Measurements from ENCODE around the gene RESP18.
"Not testable (repeated sequence)": the region's sequence is repeated elsewhere in the genome, so short reads cannot be mapped to it uniquely, and the experiment has no call there.

RESP18 gene

GRCh38 chr2:219327719-219328118 lies 4.8 kb downstream of the RESP18 start:
- Histone ChIP-seq H3K9me3 (ENCODE audit: control insufficient read depth in 1 of 2, low read length in 2 of 2) (no peaks in the 10 kb centered on the region), H3K9ac (ENCODE audit: low read depth in 1 of 2, low read length in 2 of 2) (no peak overlapping the region), H3K36me3 (ENCODE audit: control insufficient read depth in 1 of 2, insufficient read depth in 2 of 2, low read length in 2 of 2) (no peaks in the 10 kb centered on the region), H3K4me3 (ENCODE audit: low read depth in 1 of 2, low read length in 2 of 2) (no peak overlapping the region), H3K4me1 (ENCODE audit: control insufficient read depth in 1 of 2, insufficient read depth in 2 of 2, low read length in 2 of 2) (no peaks in the 10 kb centered on the region), H3K27ac (ENCODE audit: low read depth, low read length) (no peak overlapping the region), H3K27me3 (ENCODE audit: control insufficient read depth in 1 of 2, insufficient read depth in 2 of 2, low read length in 2 of 2) (peaks cover 16 to 17% of the 10 kb centered on the region in 2 donors)

- H3K27me3 ChIP-seq (ENCODE audit: control insufficient read depth in 1 of 2, insufficient read depth in 2 of 2, low read length in 2 of 2) = peaks cover 4 to 10% of the 10 kb centered on the region in 2 donors
- no peak overlapping the region for H3K27ac ChIP-seq (ENCODE audit: low read depth, low read length)
- no peaks in the 10 kb centered on the region for H3K4me1 ChIP-seq (ENCODE audit: control insufficient read depth in 1 of 2, insufficient read depth in 2 of 2, low read length in 2 of 2)
- no peak overlapping the region for H3K4me3 ChIP-seq (ENCODE audit: low read depth in 1 of 2, low read length in 2 of 2)
- H3K9me3 ChIP-seq (ENCODE audit: control insufficient read depth in 1 of 2, low read length in 2 of 2) = no peaks in the 10 kb centered on the region
- H3K9ac ChIP-seq (ENCODE audit: low read depth in 1 of 2, low read length in 2 of 2) = no peak overlapping the region
- H3K36me3 ChIP-seq (ENCODE audit: control insufficient read depth in 1 of 2, insufficient read depth in 2 of 2, low read length in 2 of 2) = no peaks in the 10 kb centered on the region
Measured at GRCh38 chr2:219325657-219326315, 6.8 kb downstream of the RESP18 start.

- Histone ChIP-seq H3K9ac (ENCODE audit: low read depth in 1 of 2, low read length in 2 of 2) (no peak overlapping the region), H3K9me3 (ENCODE audit: control insufficient read depth in 1 of 2, low read length in 2 of 2) (no peaks in the 10 kb centered on the region)
Measured at GRCh38 chr2:219325136-219325535, 7.4 kb downstream of the RESP18 start.

GRCh38 chr2:219323434-219323833 lies 9.1 kb downstream of the RESP18 start:
- Histone ChIP-seq H3K27me3 (ENCODE audit: control insufficient read depth in 1 of 2, insufficient read depth in 2 of 2, low read length in 2 of 2) (peaks cover 4 to 9% of the 10 kb centered on the region in 2 donors), H3K36me3 (ENCODE audit: control insufficient read depth in 1 of 2, insufficient read depth in 2 of 2, low read length in 2 of 2) (no peaks in the 10 kb centered on the region), H3K9me3 (ENCODE audit: control insufficient read depth in 1 of 2, low read length in 2 of 2) (no peaks in the 10 kb centered on the region), H3K4me3 (ENCODE audit: low read depth in 1 of 2, low read length in 2 of 2) (no peak overlapping the region), H3K9ac (ENCODE audit: low read depth in 1 of 2, low read length in 2 of 2) (no peak overlapping the region), H3K27ac (ENCODE audit: low read depth, low read length) (no peak overlapping the region), H3K4me1 (ENCODE audit: control insufficient read depth in 1 of 2, insufficient read depth in 2 of 2, low read length in 2 of 2) (no peaks in the 10 kb centered on the region)

More at GRCh38 chr2:219325136-219325535, 7.4 kb downstream of the RESP18 start:
- Histone ChIP-seq H3K36me3 (ENCODE audit: control insufficient read depth in 1 of 2, insufficient read depth in 2 of 2, low read length in 2 of 2) (no peaks in the 10 kb centered on the region), H3K27ac (ENCODE audit: low read depth, low read length) (no peak overlapping the region), H3K27me3 (ENCODE audit: control insufficient read depth in 1 of 2, insufficient read depth in 2 of 2, low read length in 2 of 2) (peaks cover 4 to 9% of the 10 kb centered on the region in 2 donors), H3K4me1 (ENCODE audit: control insufficient read depth in 1 of 2, insufficient read depth in 2 of 2, low read length in 2 of 2) (no peaks in the 10 kb centered on the region), H3K4me3 (ENCODE audit: low read depth in 1 of 2, low read length in 2 of 2) (no peak overlapping the region)

- Histone ChIP-seq H3K4me3 (ENCODE audit: low read depth in 1 of 2, low read length in 2 of 2) (no peak overlapping the region), H3K27me3 (ENCODE audit: control insufficient read depth in 1 of 2, insufficient read depth in 2 of 2, low read length in 2 of 2) (peaks cover 0 to under 1% of the 10 kb centered on the region in 2 donors), H3K36me3 (ENCODE audit: control insufficient read depth in 1 of 2, insufficient read depth in 2 of 2, low read length in 2 of 2) (no peaks in the 10 kb centered on the region), H3K9ac (ENCODE audit: low read depth in 1 of 2, low read length in 2 of 2) (no peak overlapping the region), H3K27ac (ENCODE audit: low read depth, low read length) (no peak overlapping the region), H3K9me3 (ENCODE audit: control insufficient read depth in 1 of 2, low read length in 2 of 2) (no peaks in the 10 kb centered on the region), H3K4me1 (ENCODE audit: control insufficient read depth in 1 of 2, insufficient read depth in 2 of 2, low read length in 2 of 2) (no peaks in the 10 kb centered on the region)
Measured at GRCh38 chr2:219314804-219315468, 17.6 kb downstream of the RESP18 start.

GRCh38 chr2:219312683-219313263 lies 19.8 kb downstream of the RESP18 start:
- H3K4me1 ChIP-seq (ENCODE audit: control insufficient read depth in 1 of 2, insufficient read depth in 2 of 2, low read length in 2 of 2); H3K4me3 ChIP-seq (ENCODE audit: low read depth in 1 of 2, low read length in 2 of 2); H3K27ac ChIP-seq (ENCODE audit: low read depth, low read length); H3K36me3 ChIP-seq (ENCODE audit: control insufficient read depth in 1 of 2, insufficient read depth in 2 of 2, low read length in 2 of 2); H3K9me3 ChIP-seq (ENCODE audit: control insufficient read depth in 1 of 2, low read length in 2 of 2); H3K9ac ChIP-seq (ENCODE audit: low read depth in 1 of 2, low read length in 2 of 2): not testable (repeated sequence)
- H3K27me3 ChIP-seq (ENCODE audit: control insufficient read depth in 1 of 2, insufficient read depth in 2 of 2, low read length in 2 of 2) = peaks cover 9 to 12% of the 10 kb centered on the region in 2 donors

GRCh38 chr2:219309278-219309677 lies 23.3 kb downstream of the RESP18 start, which contains the start of gene PTPRN:
TSS of gene PTPRN (minus strand) at chr2:219309401. CDS start at chr2:219309332, 69 bp downstream.
- H3K27me3 ChIP-seq (ENCODE audit: control insufficient read depth in 1 of 2, insufficient read depth in 2 of 2, low read length in 2 of 2) = peaks cover 13 to 20% of the 10 kb centered on the region in 2 donors
- no peaks in the 10 kb centered on the region for H3K36me3 ChIP-seq (ENCODE audit: control insufficient read depth in 1 of 2, insufficient read depth in 2 of 2, low read length in 2 of 2)
- no peaks in the 10 kb centered on the region for H3K4me1 ChIP-seq (ENCODE audit: control insufficient read depth in 1 of 2, insufficient read depth in 2 of 2, low read length in 2 of 2)
- H3K9ac ChIP-seq (ENCODE audit: low read depth in 1 of 2, low read length in 2 of 2) = no peak within 1 kb of the TSS
- no peak within 1 kb of the TSS for H3K4me3 ChIP-seq (ENCODE audit: low read depth in 1 of 2, low read length in 2 of 2)
- H3K9me3 ChIP-seq (ENCODE audit: control insufficient read depth in 1 of 2, low read length in 2 of 2) = no peaks in the 10 kb centered on the region
- no peak within 1 kb of the TSS for H3K27ac ChIP-seq (ENCODE audit: low read depth, low read length)

GRCh38 chr2:219308142-219309101 lies 24.1 kb downstream of the RESP18 start:
- H3K9ac ChIP-seq (ENCODE audit: low read depth in 1 of 2, low read length in 2 of 2) = no peak overlapping the region
- peaks cover 17 to 24% of the 10 kb centered on the region in 2 donors for H3K27me3 ChIP-seq (ENCODE audit: control insufficient read depth in 1 of 2, insufficient read depth in 2 of 2, low read length in 2 of 2)
- H3K36me3 ChIP-seq (ENCODE audit: control insufficient read depth in 1 of 2, insufficient read depth in 2 of 2, low read length in 2 of 2) = no peaks in the 10 kb centered on the region
- H3K4me1 ChIP-seq (ENCODE audit: control insufficient read depth in 1 of 2, insufficient read depth in 2 of 2, low read length in 2 of 2) = no peaks in the 10 kb centered on the region
- no peak overlapping the region for H3K27ac ChIP-seq (ENCODE audit: low read depth, low read length)
- H3K4me3 ChIP-seq (ENCODE audit: low read depth in 1 of 2, low read length in 2 of 2) = no peak overlapping the region
- no peaks in the 10 kb centered on the region for H3K9me3 ChIP-seq (ENCODE audit: control insufficient read depth in 1 of 2, low read length in 2 of 2)

- Histone ChIP-seq H3K9ac (ENCODE audit: low read depth in 1 of 2, low read length in 2 of 2) (no peak overlapping the region), H3K4me3 (ENCODE audit: low read depth in 1 of 2, low read length in 2 of 2) (no peak overlapping the region), H3K36me3 (ENCODE audit: control insufficient read depth in 1 of 2, insufficient read depth in 2 of 2, low read length in 2 of 2) (no peaks in the 10 kb centered on the region), H3K4me1 (ENCODE audit: control insufficient read depth in 1 of 2, insufficient read depth in 2 of 2, low read length in 2 of 2) (no peaks in the 10 kb centered on the region), H3K9me3 (ENCODE audit: control insufficient read depth in 1 of 2, low read length in 2 of 2) (no peaks in the 10 kb centered on the region), H3K27ac (ENCODE audit: low read depth, low read length) (no peak overlapping the region), H3K27me3 (ENCODE audit: control insufficient read depth in 1 of 2, insufficient read depth in 2 of 2, low read length in 2 of 2) (peaks cover 29 to 34% of the 10 kb centered on the region in 2 donors)
Measured at GRCh38 chr2:219306047-219306446, 26.5 kb downstream of the RESP18 start.
